Neural cell (in vitro differentiated cells): Measurements from ENCODE around the gene CDC25B.

Experiments
- EP300 ChIP-seq: fragments of 450-650 bp; conservative IDR thresholded peaks from 2 replicates; pipeline ENCODE4 v1.6.1; 2014; ENCODE audit warnings: antibody characterized with exemption, mild to moderate bottlenecking, moderate library complexity; ENCODE audit not compliant: poor library complexity, severe bottlenecking
- POLR2AphosphoS5 ChIP-seq: IDR thresholded peaks from 2 replicates; pipeline ENCODE4 v1.6.1; 2012
- RAD21 ChIP-seq: fragments of 450-650 bp; conservative IDR thresholded peaks from 2 replicates; pipeline ENCODE4 v1.6.1; 2014; ENCODE audit warnings: antibody characterized with exemption, mild to moderate bottlenecking, moderate library complexity
- TAF1 ChIP-seq: IDR thresholded peaks from 2 replicates; pipeline ENCODE4 v1.6.1; 2012; ENCODE audit warnings: low read depth
- TF ChIP-seq, protein P1 (sequence below): fragments of 450-650 bp; IDR thresholded peaks from 2 replicates; pipeline ENCODE4 v1.5.1; 2014; ENCODE audit warnings: antibody characterized with exemption, mild to moderate bottlenecking, moderate library complexity; ENCODE audit not compliant: poor library complexity, severe bottlenecking
- TF ChIP-seq, protein P2 (sequence below): IDR thresholded peaks from 2 replicates; pipeline ENCODE4 v1.6.1; 2012; ENCODE audit warnings: borderline replicate concordance

DNA sequence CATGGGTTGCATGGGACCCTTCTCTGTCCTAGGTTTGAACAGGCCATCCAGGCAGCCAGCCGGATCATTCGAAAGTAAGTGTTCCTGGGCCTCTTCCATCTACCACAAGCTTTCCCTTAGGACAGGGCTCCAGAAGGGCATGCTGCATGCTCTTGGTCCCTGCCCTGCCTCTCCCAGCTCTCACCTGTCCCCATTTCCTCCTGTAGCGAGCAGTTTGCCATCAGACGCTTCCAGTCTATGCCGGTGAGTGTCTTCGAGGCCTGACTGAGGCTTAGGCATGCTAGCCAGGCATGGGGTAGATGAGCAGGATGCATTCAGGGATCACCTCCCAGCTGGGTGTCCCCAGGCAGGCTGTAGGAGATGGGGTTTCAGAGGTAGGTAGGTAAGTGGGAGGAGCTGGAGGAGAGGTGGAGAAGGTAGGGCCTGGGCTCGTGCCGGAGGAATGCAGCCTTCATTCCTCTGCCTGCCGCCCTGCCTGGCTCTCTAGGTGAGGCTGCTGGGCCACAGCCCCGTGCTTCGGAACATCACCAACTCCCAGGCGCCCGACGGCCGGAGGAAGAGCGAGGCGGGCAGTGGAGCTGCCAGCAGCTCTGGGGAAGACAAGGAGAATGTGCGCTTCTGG lies 4.3 kb downstream of the CDC25B start:
- TF ChIP-seq, protein P1, sequence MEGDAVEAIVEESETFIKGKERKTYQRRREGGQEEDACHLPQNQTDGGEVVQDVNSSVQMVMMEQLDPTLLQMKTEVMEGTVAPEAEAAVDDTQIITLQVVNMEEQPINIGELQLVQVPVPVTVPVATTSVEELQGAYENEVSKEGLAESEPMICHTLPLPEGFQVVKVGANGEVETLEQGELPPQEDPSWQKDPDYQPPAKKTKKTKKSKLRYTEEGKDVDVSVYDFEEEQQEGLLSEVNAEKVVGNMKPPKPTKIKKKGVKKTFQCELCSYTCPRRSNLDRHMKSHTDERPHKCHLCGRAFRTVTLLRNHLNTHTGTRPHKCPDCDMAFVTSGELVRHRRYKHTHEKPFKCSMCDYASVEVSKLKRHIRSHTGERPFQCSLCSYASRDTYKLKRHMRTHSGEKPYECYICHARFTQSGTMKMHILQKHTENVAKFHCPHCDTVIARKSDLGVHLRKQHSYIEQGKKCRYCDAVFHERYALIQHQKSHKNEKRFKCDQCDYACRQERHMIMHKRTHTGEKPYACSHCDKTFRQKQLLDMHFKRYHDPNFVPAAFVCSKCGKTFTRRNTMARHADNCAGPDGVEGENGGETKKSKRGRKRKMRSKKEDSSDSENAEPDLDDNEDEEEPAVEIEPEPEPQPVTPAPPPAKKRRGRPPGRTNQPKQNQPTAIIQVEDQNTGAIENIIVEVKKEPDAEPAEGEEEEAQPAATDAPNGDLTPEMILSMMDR: no peak
- TF ChIP-seq POLR2AphosphoS5 (no peak), EP300 (no peak), RAD21 (no peak), TAF1 (no peak)
- TF ChIP-seq, protein P2, sequence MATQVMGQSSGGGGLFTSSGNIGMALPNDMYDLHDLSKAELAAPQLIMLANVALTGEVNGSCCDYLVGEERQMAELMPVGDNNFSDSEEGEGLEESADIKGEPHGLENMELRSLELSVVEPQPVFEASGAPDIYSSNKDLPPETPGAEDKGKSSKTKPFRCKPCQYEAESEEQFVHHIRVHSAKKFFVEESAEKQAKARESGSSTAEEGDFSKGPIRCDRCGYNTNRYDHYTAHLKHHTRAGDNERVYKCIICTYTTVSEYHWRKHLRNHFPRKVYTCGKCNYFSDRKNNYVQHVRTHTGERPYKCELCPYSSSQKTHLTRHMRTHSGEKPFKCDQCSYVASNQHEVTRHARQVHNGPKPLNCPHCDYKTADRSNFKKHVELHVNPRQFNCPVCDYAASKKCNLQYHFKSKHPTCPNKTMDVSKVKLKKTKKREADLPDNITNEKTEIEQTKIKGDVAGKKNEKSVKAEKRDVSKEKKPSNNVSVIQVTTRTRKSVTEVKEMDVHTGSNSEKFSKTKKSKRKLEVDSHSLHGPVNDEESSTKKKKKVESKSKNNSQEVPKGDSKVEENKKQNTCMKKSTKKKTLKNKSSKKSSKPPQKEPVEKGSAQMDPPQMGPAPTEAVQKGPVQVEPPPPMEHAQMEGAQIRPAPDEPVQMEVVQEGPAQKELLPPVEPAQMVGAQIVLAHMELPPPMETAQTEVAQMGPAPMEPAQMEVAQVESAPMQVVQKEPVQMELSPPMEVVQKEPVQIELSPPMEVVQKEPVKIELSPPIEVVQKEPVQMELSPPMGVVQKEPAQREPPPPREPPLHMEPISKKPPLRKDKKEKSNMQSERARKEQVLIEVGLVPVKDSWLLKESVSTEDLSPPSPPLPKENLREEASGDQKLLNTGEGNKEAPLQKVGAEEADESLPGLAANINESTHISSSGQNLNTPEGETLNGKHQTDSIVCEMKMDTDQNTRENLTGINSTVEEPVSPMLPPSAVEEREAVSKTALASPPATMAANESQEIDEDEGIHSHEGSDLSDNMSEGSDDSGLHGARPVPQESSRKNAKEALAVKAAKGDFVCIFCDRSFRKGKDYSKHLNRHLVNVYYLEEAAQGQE: no peak
